ENCODE results near the gene ALDH16A1. TPM values are rescaled to one million over a fixed set of nuclear protein-coding genes. Genes with fewer than 3 reads are reported as not detected.
A peak's percentile ranks its signal among the peaks of the same experiment; 100 is the strongest.

The ALDH16A1 gene
- polyA plus RNA-seq, 1 donor, result 27.5 TPM

DNA sequence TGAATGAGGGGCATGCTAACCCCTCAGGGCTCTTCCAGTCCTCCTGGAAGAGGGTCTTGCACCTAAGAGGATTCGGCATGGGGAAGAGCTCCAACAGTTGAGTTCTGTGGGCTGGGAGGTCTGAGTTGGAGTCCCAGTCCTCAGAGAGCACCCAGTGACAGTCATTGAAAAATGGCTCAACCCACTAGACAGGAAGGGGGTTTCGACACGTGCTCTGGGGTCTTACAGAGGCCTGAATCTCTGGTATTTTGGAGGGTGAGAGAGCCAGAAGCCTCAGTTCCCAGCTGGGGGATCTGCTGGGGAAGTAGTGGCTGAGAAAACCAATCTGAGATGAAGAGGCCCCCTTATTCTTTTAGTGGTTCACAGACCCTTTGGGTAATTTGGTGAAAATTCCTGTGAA lies 38.8 kb upstream of the ALDH16A1 start:
- no peak for DNase-seq
- H3K4me3 ChIP-seq (ENCODE audit: low read length), result no peak overlapping the region
- WGBS (ENCODE audit: insufficient coverage, low lambda C conversion rate), result no CpG with 5 or more reads among the region's 3 CpGs
- no peak overlapping the region for H3K27ac ChIP-seq (ENCODE audit: low read length)
- no peaks in the 10 kb centered on the region for H3K9me3 ChIP-seq (ENCODE audit: control insufficient read depth, low read depth, low read length)
- no peaks in the 10 kb centered on the region for H3K36me3 ChIP-seq (ENCODE audit: control insufficient read depth, insufficient read depth, low read length)
- H3K27me3 ChIP-seq (ENCODE audit: control insufficient read depth, insufficient read depth, low read length), result peaks cover 38% of the 10 kb centered on the region
- H3K4me1 ChIP-seq (ENCODE audit: control insufficient read depth, insufficient read depth, low read length), result peaks cover 3% of the 10 kb centered on the region

DNA sequence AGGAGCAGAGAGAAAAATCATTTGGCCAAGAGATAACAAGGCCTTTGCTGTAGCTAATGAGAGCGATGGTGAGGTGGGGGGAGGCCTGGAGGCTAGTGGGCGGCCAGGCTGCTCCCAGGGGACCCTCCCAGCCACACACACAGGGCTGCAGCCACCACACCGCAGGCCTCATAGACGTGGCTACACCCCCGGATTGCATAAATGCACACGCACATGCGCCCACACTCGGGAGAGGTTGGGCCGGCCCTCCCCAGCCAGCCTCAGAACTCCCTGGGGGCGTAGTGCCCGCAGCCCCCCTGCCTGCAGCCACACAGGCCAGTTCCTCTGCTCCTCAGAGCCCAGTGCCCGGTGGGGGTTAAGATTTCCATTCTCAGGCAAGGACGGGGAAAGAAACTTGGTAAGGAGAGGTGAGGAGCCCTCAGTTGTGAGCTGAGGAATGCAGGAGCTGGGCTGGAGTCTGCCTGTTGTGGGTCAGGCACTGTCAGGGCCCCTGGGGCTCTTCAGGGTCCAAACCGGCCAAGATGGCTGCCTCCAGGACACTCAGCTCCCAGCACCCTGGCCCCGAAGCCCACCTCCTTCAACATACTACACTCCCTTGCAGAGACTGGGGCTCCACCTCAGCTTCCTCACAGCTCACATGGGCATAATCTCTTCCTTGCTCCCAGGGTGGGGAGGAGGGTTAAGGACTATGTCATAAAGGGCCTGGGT lies 37.8 kb upstream of the ALDH16A1 start:
- Histone ChIP-seq H3K27ac (ENCODE audit: low read length) (no peak overlapping the region), H3K36me3 (ENCODE audit: control insufficient read depth, insufficient read depth, low read length) (no peaks in the 10 kb centered on the region), H3K9me3 (ENCODE audit: control insufficient read depth, low read depth, low read length) (no peaks in the 10 kb centered on the region), H3K4me3 (ENCODE audit: low read length) (no peak overlapping the region), H3K27me3 (ENCODE audit: control insufficient read depth, insufficient read depth, low read length) (peaks cover 48% of the 10 kb centered on the region), H3K4me1 (ENCODE audit: control insufficient read depth, insufficient read depth, low read length) (peaks cover 3% of the 10 kb centered on the region)
- WGBS (ENCODE audit: insufficient coverage, low lambda C conversion rate), result 80% methylated on average over 1 of the region's 15 CpGs
- no peak for DNase-seq

GRCh38 chr19:49415810-49416200 lies 37.2 kb upstream of the ALDH16A1 start:
- H3K27ac ChIP-seq (ENCODE audit: low read length), result no peak overlapping the region
- DNase-seq, result no peak
- WGBS (ENCODE audit: insufficient coverage, low lambda C conversion rate), result no CpG with 5 or more reads among the region's 2 CpGs
- H3K27me3 ChIP-seq (ENCODE audit: control insufficient read depth, insufficient read depth, low read length), result peaks cover 53% of the 10 kb centered on the region
- H3K9me3 ChIP-seq (ENCODE audit: control insufficient read depth, low read depth, low read length), result no peaks in the 10 kb centered on the region
- no peaks in the 10 kb centered on the region for H3K36me3 ChIP-seq (ENCODE audit: control insufficient read depth, insufficient read depth, low read length)
- H3K4me1 ChIP-seq (ENCODE audit: control insufficient read depth, insufficient read depth, low read length), result peaks cover 3% of the 10 kb centered on the region
- no peak overlapping the region for H3K4me3 ChIP-seq (ENCODE audit: low read length)

DNA sequence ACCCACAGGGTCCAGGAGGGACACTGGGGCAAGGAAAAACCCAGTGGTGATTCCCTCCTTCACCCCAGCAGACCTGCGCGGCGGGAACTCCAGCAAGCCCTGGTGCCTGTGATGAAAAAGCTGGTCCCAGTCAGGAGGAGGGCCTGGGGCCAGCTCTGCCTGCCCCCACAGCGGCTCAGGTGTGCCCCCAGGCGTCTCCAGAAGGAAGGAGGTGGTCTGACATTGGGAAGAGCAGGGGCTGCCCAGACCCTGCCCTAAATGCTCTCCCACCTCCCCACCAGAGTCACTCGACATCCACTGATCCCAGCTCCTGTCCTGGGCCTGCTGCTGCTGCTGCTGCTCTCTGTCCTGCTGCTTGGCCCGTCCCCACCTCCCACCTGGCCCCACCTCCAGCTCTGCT lies 35.9 kb upstream of the ALDH16A1 start:
- Histone ChIP-seq H3K27ac (ENCODE audit: low read length) (no peak overlapping the region), H3K9me3 (ENCODE audit: control insufficient read depth, low read depth, low read length) (peaks cover 3% of the 10 kb centered on the region), H3K4me3 (ENCODE audit: low read length) (no peak overlapping the region), H3K4me1 (ENCODE audit: control insufficient read depth, insufficient read depth, low read length) (peaks cover 5% of the 10 kb centered on the region), H3K27me3 (ENCODE audit: control insufficient read depth, insufficient read depth, low read length) (peaks cover 62% of the 10 kb centered on the region), H3K36me3 (ENCODE audit: control insufficient read depth, insufficient read depth, low read length) (no peaks in the 10 kb centered on the region)
- DNase-seq, result no peak
- no CpG with 5 or more reads among the region's 7 CpGs for WGBS (ENCODE audit: insufficient coverage, low lambda C conversion rate)

GRCh38 chr19:49418511-49418910 lies 34.5 kb upstream of the ALDH16A1 start:
- Histone ChIP-seq H3K27ac (ENCODE audit: low read length) (no peak overlapping the region), H3K4me3 (ENCODE audit: low read length) (no peak overlapping the region), H3K36me3 (ENCODE audit: control insufficient read depth, insufficient read depth, low read length) (no peaks in the 10 kb centered on the region), H3K4me1 (ENCODE audit: control insufficient read depth, insufficient read depth, low read length) (peaks cover 5% of the 10 kb centered on the region), H3K27me3 (ENCODE audit: control insufficient read depth, insufficient read depth, low read length) (peaks cover 77% of the 10 kb centered on the region), H3K9me3 (ENCODE audit: control insufficient read depth, low read depth, low read length) (peaks cover 6% of the 10 kb centered on the region)
- no CpG with 5 or more reads among the region's 5 CpGs for WGBS (ENCODE audit: insufficient coverage, low lambda C conversion rate)
- no peak for DNase-seq

GRCh38 chr19:49419173-49419572 lies 33.9 kb upstream of the ALDH16A1 start:
- no peak overlapping the region for H3K27ac ChIP-seq (ENCODE audit: low read length)
- peaks cover 83% of the 10 kb centered on the region for H3K27me3 ChIP-seq (ENCODE audit: control insufficient read depth, insufficient read depth, low read length)
- H3K36me3 ChIP-seq (ENCODE audit: control insufficient read depth, insufficient read depth, low read length), result no peaks in the 10 kb centered on the region
- no CpG with 5 or more reads among the region's 2 CpGs for WGBS (ENCODE audit: insufficient coverage, low lambda C conversion rate)
- H3K9me3 ChIP-seq (ENCODE audit: control insufficient read depth, low read depth, low read length), result peaks cover 6% of the 10 kb centered on the region
- peaks cover 2% of the 10 kb centered on the region for H3K4me1 ChIP-seq (ENCODE audit: control insufficient read depth, insufficient read depth, low read length)
- no peak overlapping the region for H3K4me3 ChIP-seq (ENCODE audit: low read length)
- DNase-seq, result no peak

DNA sequence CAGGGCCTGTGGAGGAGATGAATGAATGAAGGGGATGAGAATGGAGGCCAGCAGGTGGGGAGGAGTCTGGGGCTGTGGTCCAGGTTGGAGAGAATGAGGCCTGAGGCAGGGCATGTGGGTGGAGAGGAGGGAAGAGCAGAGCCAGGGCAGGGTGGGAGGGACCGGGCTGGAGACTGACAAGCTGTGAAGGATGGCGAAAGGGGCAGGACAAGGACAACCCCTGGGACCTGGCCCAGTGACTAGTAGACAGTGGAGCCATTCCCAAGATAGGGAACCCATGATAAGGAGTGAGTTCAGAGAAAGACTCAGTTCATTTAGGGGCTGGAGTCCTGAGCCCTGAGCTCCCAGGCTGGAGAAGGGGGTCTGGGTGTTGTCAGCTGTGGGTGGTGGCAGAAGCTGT lies 32.8 kb upstream of the ALDH16A1 start:
- WGBS (ENCODE audit: insufficient coverage, low lambda C conversion rate), result no CpG with 5 or more reads among the region's 2 CpGs
- H3K4me3 ChIP-seq (ENCODE audit: low read length), result no peak overlapping the region
- H3K9me3 ChIP-seq (ENCODE audit: control insufficient read depth, low read depth, low read length), result peaks cover 6% of the 10 kb centered on the region
- peaks cover 2% of the 10 kb centered on the region for H3K4me1 ChIP-seq (ENCODE audit: control insufficient read depth, insufficient read depth, low read length)
- peaks cover 93% of the 10 kb centered on the region for H3K27me3 ChIP-seq (ENCODE audit: control insufficient read depth, insufficient read depth, low read length)
- no peaks in the 10 kb centered on the region for H3K36me3 ChIP-seq (ENCODE audit: control insufficient read depth, insufficient read depth, low read length)
- DNase-seq, result no peak
- no peak overlapping the region for H3K27ac ChIP-seq (ENCODE audit: low read length)

GRCh38 chr19:49421039-49421877 lies 31.8 kb upstream of the ALDH16A1 start:
- Histone ChIP-seq H3K27ac (ENCODE audit: low read length) (no peak overlapping the region), H3K27me3 (ENCODE audit: control insufficient read depth, insufficient read depth, low read length) (peaks cover 99% of the 10 kb centered on the region), H3K4me3 (ENCODE audit: low read length) (no peak overlapping the region)

GRCh38 chr19:49421878-49422202 lies 31.2 kb upstream of the ALDH16A1 start:
- 13% methylated on average over 1 of the region's 3 CpGs for WGBS (ENCODE audit: insufficient coverage, low lambda C conversion rate)
- peaks cover 6% of the 10 kb centered on the region for H3K9me3 ChIP-seq (ENCODE audit: control insufficient read depth, low read depth, low read length)
- H3K4me1 ChIP-seq (ENCODE audit: control insufficient read depth, insufficient read depth, low read length), result peaks cover 2% of the 10 kb centered on the region
- H3K27me3 ChIP-seq (ENCODE audit: control insufficient read depth, insufficient read depth, low read length), result peaks cover 100% of the 10 kb centered on the region
- H3K27ac ChIP-seq (ENCODE audit: low read length), result no peak overlapping the region
- H3K4me3 ChIP-seq (ENCODE audit: low read length), result no peak overlapping the region
- H3K36me3 ChIP-seq (ENCODE audit: control insufficient read depth, insufficient read depth, low read length), result no peaks in the 10 kb centered on the region
- no peak for DNase-seq

More at GRCh38 chr19:49421039-49421877, 31.8 kb upstream of the ALDH16A1 start:
- Histone ChIP-seq H3K36me3 (ENCODE audit: control insufficient read depth, insufficient read depth, low read length) (no peaks in the 10 kb centered on the region), H3K4me1 (ENCODE audit: control insufficient read depth, insufficient read depth, low read length) (peaks cover 2% of the 10 kb centered on the region), H3K9me3 (ENCODE audit: control insufficient read depth, low read depth, low read length) (peaks cover 6% of the 10 kb centered on the region)
- DNase-seq, result peak in 1 of 2 donors; percentile 18
- WGBS (ENCODE audit: insufficient coverage, low lambda C conversion rate), result 7% methylated on average over 2 of the region's 48 CpGs

- Histone ChIP-seq H3K27ac (ENCODE audit: low read length) (no peak overlapping the region), H3K9me3 (ENCODE audit: control insufficient read depth, low read depth, low read length) (peaks cover 10% of the 10 kb centered on the region), H3K4me3 (ENCODE audit: low read length) (no peak overlapping the region), H3K27me3 (ENCODE audit: control insufficient read depth, insufficient read depth, low read length) (peaks cover 100% of the 10 kb centered on the region), H3K4me1 (ENCODE audit: control insufficient read depth, insufficient read depth, low read length) (peaks cover 2% of the 10 kb centered on the region), H3K36me3 (ENCODE audit: control insufficient read depth, insufficient read depth, low read length) (no peaks in the 10 kb centered on the region)
- no CpG with 5 or more reads among the region's 58 CpGs for WGBS (ENCODE audit: insufficient coverage, low lambda C conversion rate)
- no peak for DNase-seq
Observed at GRCh38 chr19:49422407-49423070, 30.5 kb upstream of the ALDH16A1 start.
